IMR-90 (cell line): ENCODE measurements around the gene NOL9.
A peak's percentile ranks its signal among the peaks of the same experiment; 100 is the strongest.

Experiments
- BHLHE40 ChIP-seq: fragments of 150-350 bp; IDR thresholded peaks from 2 replicates; pipeline ENCODE4 v1.6.1; 2016; ENCODE audit warnings: mild to moderate bottlenecking, low read depth, low read length
- CEBPB ChIP-seq: IDR thresholded peaks from 2 replicates; pipeline ENCODE4 v1.6.1; 2012; ENCODE audit warnings: low read depth, low read length, improper control_type of control experiment
- ELK1 ChIP-seq: fragments of 150-350 bp; IDR thresholded peaks from 2 replicates; pipeline ENCODE4 v1.6.1; 2016; ENCODE audit warnings: low read depth, mild to moderate bottlenecking, low read length, moderate library complexity, borderline replicate concordance
- MAZ ChIP-seq: IDR thresholded peaks from 2 replicates; pipeline ENCODE4 v1.6.1; 2012; ENCODE audit warnings: low read depth, mild to moderate bottlenecking, low read length, improper control_type of control experiment, moderate library complexity, borderline replicate concordance
- POLR2A ChIP-seq: IDR thresholded peaks from 2 replicates; pipeline ENCODE4 v1.6.1; 2012; ENCODE audit warnings: mild to moderate bottlenecking, low read depth, low read length
- RAD21 ChIP-seq: IDR thresholded peaks from 2 replicates; pipeline ENCODE4 v1.6.1; 2012; ENCODE audit warnings: low read length, improper control_type of control experiment
- SMC3 ChIP-seq: fragments of 150-350 bp; IDR thresholded peaks from 2 replicates; pipeline ENCODE4 v1.6.1; 2016; ENCODE audit warnings: low read depth, mild to moderate bottlenecking, antibody characterized with exemption, low read length, moderate library complexity
- TF ChIP-seq, protein P1 (sequence below): conservative IDR thresholded peaks from 2 replicates; pipeline ENCODE4 v1.5.1; 2012; ENCODE audit warnings: mild to moderate bottlenecking, low read depth, low read length, improper control_type of control experiment

DNA sequence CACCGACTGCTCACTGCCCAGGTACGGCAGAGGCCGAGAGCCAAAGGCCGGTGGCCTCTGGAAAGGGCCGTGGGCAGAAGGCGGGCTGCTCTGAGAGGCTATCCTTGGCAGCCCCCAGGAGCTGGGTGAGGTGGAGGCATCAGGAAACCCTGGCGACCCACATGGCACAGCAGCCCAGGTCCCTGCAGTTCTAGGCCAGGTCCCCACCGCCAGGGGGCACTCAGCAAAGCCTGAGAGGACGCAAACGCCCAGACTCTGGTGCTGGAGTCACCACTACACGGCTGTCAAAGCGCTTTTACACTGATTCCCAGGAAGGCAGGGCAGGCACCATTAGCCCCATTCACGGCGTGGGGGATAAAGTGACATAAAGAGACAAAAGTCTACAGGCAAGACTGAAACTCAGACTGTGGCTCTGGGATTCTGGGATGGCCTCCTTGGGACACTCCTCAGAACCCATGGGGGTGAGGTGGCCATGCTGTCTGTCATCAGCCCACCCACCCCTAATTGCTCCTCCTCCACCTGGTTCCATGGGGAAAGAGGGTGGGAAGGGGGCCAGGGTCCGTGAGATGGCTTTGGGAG, 67.8 kb downstream of the NOL9 start:
- TF ChIP-seq, protein P1, sequence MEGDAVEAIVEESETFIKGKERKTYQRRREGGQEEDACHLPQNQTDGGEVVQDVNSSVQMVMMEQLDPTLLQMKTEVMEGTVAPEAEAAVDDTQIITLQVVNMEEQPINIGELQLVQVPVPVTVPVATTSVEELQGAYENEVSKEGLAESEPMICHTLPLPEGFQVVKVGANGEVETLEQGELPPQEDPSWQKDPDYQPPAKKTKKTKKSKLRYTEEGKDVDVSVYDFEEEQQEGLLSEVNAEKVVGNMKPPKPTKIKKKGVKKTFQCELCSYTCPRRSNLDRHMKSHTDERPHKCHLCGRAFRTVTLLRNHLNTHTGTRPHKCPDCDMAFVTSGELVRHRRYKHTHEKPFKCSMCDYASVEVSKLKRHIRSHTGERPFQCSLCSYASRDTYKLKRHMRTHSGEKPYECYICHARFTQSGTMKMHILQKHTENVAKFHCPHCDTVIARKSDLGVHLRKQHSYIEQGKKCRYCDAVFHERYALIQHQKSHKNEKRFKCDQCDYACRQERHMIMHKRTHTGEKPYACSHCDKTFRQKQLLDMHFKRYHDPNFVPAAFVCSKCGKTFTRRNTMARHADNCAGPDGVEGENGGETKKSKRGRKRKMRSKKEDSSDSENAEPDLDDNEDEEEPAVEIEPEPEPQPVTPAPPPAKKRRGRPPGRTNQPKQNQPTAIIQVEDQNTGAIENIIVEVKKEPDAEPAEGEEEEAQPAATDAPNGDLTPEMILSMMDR: peak; percentile 90
- TF ChIP-seq POLR2A: no peak
- no peak for TF ChIP-seq CEBPB
- peak; percentile 57; the same call in 1 of the 2 replicates for TF ChIP-seq MAZ
- peak; percentile 77 for TF ChIP-seq RAD21
- no peak for TF ChIP-seq BHLHE40
- peak; percentile 88 for TF ChIP-seq SMC3
- TF ChIP-seq ELK1: no peak
